HepG2 (cell line): Measurements from ENCODE around the gene NUP214. TPM values are rescaled to one million over a fixed set of nuclear protein-coding genes. Genes with fewer than 3 reads are reported as not detected.

Experiments
- ATAC-seq: fragments of 200-7000 bp; cut with Tn5 transposase; 3 replicates; pipeline ENCODE4 v1.9.1; 2020; ENCODE audit warnings: mild to moderate bottlenecking, moderate library complexity
- BruUV-seq: library from RNA; stranded (reverse); fragments of 400-500 nt; replicated peaks from 2 replicates; lab custom pipeline; 2021; lab: Mats Ljungman, UMichigan
- CTCF ChIA-PET: fragments of 300-600 bp; formaldehyde crosslinking; extraction: SDS; loops from one replicate; lab custom pipeline; 2021; ENCODE audit warnings: low total read pairs, inconsistent platforms, low intra/inter-chr PET ratio; lab: Yijun Ruan, JAX
- POLR2A ChIA-PET: fragments of 350-600 bp; sonication (Branson Sonifier 250); formaldehyde crosslinking; loops from one replicate; lab custom pipeline; 2020; ENCODE audit warnings: antibody characterized with exemption, inconsistent platforms; lab: Yijun Ruan, JAX
- DNase-seq: peaks from one replicate; pipeline ENCODE4 v3.0.0-alpha.2; 2015; ENCODE audit warnings: low spot score
- FAIRE-seq: peaks from 3 replicates; lab custom pipeline; 2011; peaks lifted over from hg19 to GRCh38; lab: Jason Lieb, UNC
- H2AFZ ChIP-seq: one replicate; pipeline ENCODE4 v1.6.1; 2011; ENCODE audit warnings: low read length, inconsistent platforms
- H3K27ac ChIP-seq: fragments of 300-600 bp; 3 replicates; pipeline ENCODE4 v1.8.0; 2011; ENCODE audit warnings: mixed run types, mild to moderate bottlenecking, mixed read lengths, low read length, inconsistent platforms; ENCODE audit not compliant: insufficient read depth; ENCODE audit errors: extremely low read length
- H3K27me3 ChIP-seq, 2 experiments: fragments of 200-600 bp in 1 of 2; 2 replicates in 1 of 2; 3 replicates in 1 of 2; pipeline versions ENCODE4 v1.6.0 to v1.8.0; 2011; ENCODE audit warnings: low read length in 2 of 2, mild to moderate bottlenecking in 2 of 2, moderate library complexity in 2 of 2, inconsistent platforms in 1 of 2; ENCODE audit not compliant: insufficient read depth in 2 of 2, control insufficient read depth in 1 of 2
- H3K36me3 ChIP-seq, 2 experiments: fragments of 200-600 bp in 1 of 2; replicated peaks in 1 of 2; 2 replicates in 1 of 2; 3 replicates in 1 of 2; pipeline versions ENCODE4 v1.5.1 to v1.8.0; 2011; ENCODE audit warnings: low read length in 2 of 2, inconsistent platforms in 1 of 2; ENCODE audit not compliant: insufficient read depth in 2 of 2, control insufficient read depth in 1 of 2
- H3K4me1 ChIP-seq: 2 replicates; pipeline ENCODE4 v1.5.1; 2012; ENCODE audit warnings: low read length, inconsistent platforms; ENCODE audit not compliant: insufficient read depth
- H3K4me2 ChIP-seq: 2 replicates; pipeline ENCODE4 v1.6.0; 2011; ENCODE audit warnings: low read depth, low read length, inconsistent platforms
- H3K4me3 ChIP-seq, 3 experiments: fragments of 200-600 bp in 1 of 3; sonication (generic), shearing (Covaris generic) in 1 of 3; replicated peaks in 1 of 3; 2 replicates each; pipeline ENCODE4 v1.5.1; 2011 to 2016; ENCODE audit warnings: low read length in 3 of 3, inconsistent platforms in 2 of 3, low read depth in 2 of 3, mild to moderate bottlenecking in 2 of 3, control low read depth in 1 of 3, mixed read lengths in 1 of 3; ENCODE audit not compliant: insufficient read depth in 1 of 3
- H3K79me2 ChIP-seq: one replicate; pipeline ENCODE4 v1.6.1; 2011; ENCODE audit warnings: low read length, inconsistent platforms; ENCODE audit not compliant: insufficient read depth
- H3K9ac ChIP-seq: 2 replicates; pipeline ENCODE4 v1.6.0; 2011; ENCODE audit warnings: mild to moderate bottlenecking, low read depth, low read length, inconsistent platforms; ENCODE audit not compliant: insufficient read depth
- H3K9me3 ChIP-seq: 2 replicates; pipeline ENCODE4 v1.5.1; 2012; ENCODE audit warnings: mild to moderate bottlenecking, low read length
- H4K20me1 ChIP-seq: 2 replicates; pipeline ENCODE4 v1.6.0; 2011; ENCODE audit warnings: inconsistent platforms, mild to moderate bottlenecking, low read length, moderate library complexity; ENCODE audit not compliant: insufficient read depth
- HMGXB4 ChIP-seq, 2 experiments: sonication (generic) in 1 of 2; formaldehyde crosslinking in 1 of 2; IDR thresholded peaks; 2 replicates each; pipeline versions ENCODE4 v1.4.0 to v1.6.1; 2018 to 2020; ENCODE audit warnings: missing genetic modification reagents in 2 of 2, borderline replicate concordance in 1 of 2, low read depth in 1 of 2, mild to moderate bottlenecking in 1 of 2, missing biosample characterization in 1 of 2
- MTF2 ChIP-seq: sonication (generic); formaldehyde crosslinking; IDR thresholded peaks from 2 replicates; pipeline ENCODE4 v1.5.0; 2020; ENCODE audit warnings: missing genetic modification reagents, borderline replicate concordance
- SP140L ChIP-seq: sonication (generic); formaldehyde crosslinking; IDR thresholded peaks from 2 replicates; pipeline ENCODE4 v1.4.0; 2020; ENCODE audit warnings: missing genetic modification reagents, borderline replicate concordance
- ZFP37 ChIP-seq: sonication (generic); formaldehyde crosslinking; IDR thresholded peaks from 2 replicates; pipeline ENCODE4 v1.4.0; 2020; ENCODE audit warnings: missing genetic modification reagents, borderline replicate concordance
- WGBS: methylation state at CpG from one replicate; pipeline ENCODE4 v1.1.6; 2017; ENCODE audit warnings: low lambda C conversion rate; 5-methylcytosine and 5-hydroxymethylcytosine counted together
- in situ Hi-C: cut with HindIII; loops from 2 replicates; pipeline ENCODE4 v1.10.0; 2017; ENCODE audit warnings: low pct_unique_long_range_greater_than_20kb; ENCODE audit not compliant: extremely low pct_ligation_motif_present
- intact Hi-C: fragments of 100-400 bp; cut with micrococcal nuclease; formaldehyde crosslinking; loops from one replicate; pipeline ENCODE4 v1.10.0; 2022; ENCODE audit not compliant: unreplicated experiment
- polyA plus RNA-seq, 8 experiments: library from polyadenylated mRNA; depleted of rRNA in 3 of 8; stranded (reverse) in 7 of 8; unstranded in 1 of 8; fragments of >200 nt; fragmentation: Illumina TruSeq in 4 of 8; extraction: Trizol in 4 of 8; gene quantifications; 2 replicates each; pipeline versions ENCODE4 v1.2.1 to v1.2.3, GENCODE V29; 2011 to 2016; ENCODE audit warnings: low read depth in 4 of 8, missing spikeins in 1 of 8, mixed read lengths in 1 of 8; ENCODE audit not compliant: insufficient read depth in 1 of 8
- total RNA-seq, 5 experiments: library from RNA; depleted of rRNA; stranded (reverse); fragments of >200 nt; fragmentation: Illumina TruSeq; extraction: Trizol; gene quantifications; 2 replicates each; pipeline ENCODE4 v1.2.3, GENCODE V29; 2016; ENCODE audit warnings: low read depth in 1 of 5

Gene NUP214
- total and polyA plus RNA-seq, 2 of the 13 experiments (the other 11 are each of a cell fraction or from before 2014, with no cell fraction given) = 8.4 to 16.0 TPM

- no peaks in the 10 kb centered on the region for H4K20me1 ChIP-seq
- in situ Hi-C loops = no loop called here
- intact Hi-C loops = no loop called here
- TF ChIP-seq ZFP37 = no peak
- 0 out of 4 replicates have a peak, but pooled peaks of 1 of the 2 experiments have one; percentile 39 for TF ChIP-seq HMGXB4 (CRISPR knock-in tag; IDR thresholded peaks at IDR 0.05; ENCODE audit: borderline replicate concordance in 1 of 2, low read depth in 1 of 2)
- no peak for TF ChIP-seq SP140L (CRISPR knock-in tag)
- 0 out of 2 replicates have a peak, but pooled peaks have one; percentile 21 for TF ChIP-seq MTF2 (CRISPR knock-in tag)
- TF ChIP-seq, all 625 proteins: peak for 2
- peaks cover 10 to 36% of the 10 kb centered on the region in 2 experiments; a peak in 4 of 5 replicates for H3K27me3 ChIP-seq
- H3K4me2 ChIP-seq = peak overlapping the region; percentile 80
- POLR2A ChIA-PET = interaction anchor here (0.6 to 1.4 kb wide), 3 partner anchors 8 to 117 kb away, joined by 3 to 6 read pairs (median 3); partner anchors contain the start of gene PLPP7
- CTCF ChIA-PET = no interaction called here
- H3K79me2 ChIP-seq = no peaks in the 10 kb centered on the region
- H3K27ac ChIP-seq = no peak overlapping the region
- no peak overlapping the region for H2AFZ ChIP-seq
- BruUV-seq = no TSS peak
- 46% methylated on average over 8 of the region's 8 CpGs for WGBS
- peak overlapping the region; percentile 15 to 61 (median 47); a peak in 3 of 6 replicates for H3K4me3 ChIP-seq
- DNase-seq (no peak), ATAC-seq (peak; percentile 19), FAIRE-seq (no peak)
- H3K4me1 ChIP-seq = peaks cover 29% of the 10 kb centered on the region
- no peaks in the 10 kb centered on the region for H3K36me3 ChIP-seq
- no peaks in the 10 kb centered on the region for H3K9me3 ChIP-seq
- no peak overlapping the region; the same call in 1 of the 2 replicates for H3K9ac ChIP-seq
These were observed 130.4 kb downstream of the NUP214 start for GRCh38 chr9:131255676-131256197.
